Smooth muscle cell (in vitro differentiated cells): ENCODE results near the gene ATPAF1. TPM values are rescaled to one million over a fixed set of nuclear protein-coding genes. Genes with fewer than 3 reads are reported as not detected.

ENCODE experiments used
- DNase-seq: peaks from one replicate; lab custom pipeline; 2025; ENCODE audit not compliant: unreplicated experiment; lab: John Stamatoyannopoulos, UW
- H2AFZ ChIP-seq: fragments of 200-600 bp; sonication (generic); 2 replicates; pipeline ENCODE4 v1.6.0; 2016; ENCODE audit warnings: antibody characterized with exemption, low read depth, mild to moderate bottlenecking
- H3F3A ChIP-seq: fragments of 200-600 bp; sonication (generic); 2 replicates; pipeline ENCODE4 v1.6.0; 2017; ENCODE audit warnings: antibody characterized with exemption, low read depth
- H3K27ac ChIP-seq: fragments of 200-600 bp; sonication (generic); 2 replicates; pipeline ENCODE4 v1.5.1; 2016; ENCODE audit warnings: low read depth, mild to moderate bottlenecking
- H3K27me3 ChIP-seq: fragments of 200-600 bp; sonication (generic); 2 replicates; pipeline ENCODE4 v1.6.1; 2016; ENCODE audit warnings: low read depth, mild to moderate bottlenecking
- H3K36me3 ChIP-seq: fragments of 200-600 bp; sonication (generic); 2 replicates; pipeline ENCODE4 v1.5.1; 2016; ENCODE audit warnings: low read depth
- H3K4me1 ChIP-seq: fragments of 200-600 bp; sonication (generic); 2 replicates; pipeline ENCODE4 v1.5.1; 2016; ENCODE audit warnings: low read depth
- H3K4me2 ChIP-seq: fragments of 200-600 bp; sonication (generic); 2 replicates; pipeline ENCODE4 v1.6.0; 2016; ENCODE audit warnings: mild to moderate bottlenecking
- H3K4me3 ChIP-seq: fragments of 200-600 bp; sonication (generic); 2 replicates; pipeline ENCODE4 v1.5.1; 2016; ENCODE audit warnings: mild to moderate bottlenecking
- H3K79me2 ChIP-seq: fragments of 200-600 bp; sonication (generic); 2 replicates; pipeline ENCODE4 v1.6.0; 2016; ENCODE audit warnings: low read depth, mild to moderate bottlenecking
- H3K9ac ChIP-seq: fragments of 200-600 bp; sonication (generic); 2 replicates; pipeline ENCODE4 v1.6.0; 2016; ENCODE audit warnings: low read depth
- H3K9me3 ChIP-seq: fragments of 200-600 bp; sonication (generic); replicated peaks from 2 replicates; pipeline ENCODE4 v1.5.1; 2016; ENCODE audit warnings: low read depth
- H4K20me1 ChIP-seq: fragments of 200-600 bp; sonication (generic); 2 replicates; pipeline ENCODE4 v1.6.0; 2016; ENCODE audit warnings: low read depth
- CTCF ChIP-seq: fragments of 200-600 bp; sonication (generic); IDR thresholded peaks from 2 replicates; pipeline ENCODE4 v1.5.1; 2017; ENCODE audit warnings: borderline replicate concordance, mild to moderate bottlenecking, antibody characterized with exemption; ENCODE audit not compliant: insufficient read depth, poor library complexity, severe bottlenecking
- WGBS: methylation state at CpG from one replicate; pipeline ENCODE4 v1.1.7; 2016; ENCODE audit warnings: low lambda C conversion rate; 5-methylcytosine and 5-hydroxymethylcytosine counted together
- polyA plus RNA-seq: library from polyadenylated mRNA; unstranded; fragments of >200 nt; fragmentation: Nextera tagmentation; extraction: Ambion mirVana; gene quantifications from 2 replicates; pipeline ENCODE4 v1.2.1, GENCODE V29; 2016
- total RNA-seq: library from RNA; depleted of rRNA; stranded (reverse); fragments of >200 nt; gene quantifications from 2 replicates; pipeline ENCODE4 v1.2.3, GENCODE V29; 2014

Gene ATPAF1
- total and polyA plus RNA-seq, 2 experiments from 2014 or later = 22.2 to 31.2 TPM

DNA sequence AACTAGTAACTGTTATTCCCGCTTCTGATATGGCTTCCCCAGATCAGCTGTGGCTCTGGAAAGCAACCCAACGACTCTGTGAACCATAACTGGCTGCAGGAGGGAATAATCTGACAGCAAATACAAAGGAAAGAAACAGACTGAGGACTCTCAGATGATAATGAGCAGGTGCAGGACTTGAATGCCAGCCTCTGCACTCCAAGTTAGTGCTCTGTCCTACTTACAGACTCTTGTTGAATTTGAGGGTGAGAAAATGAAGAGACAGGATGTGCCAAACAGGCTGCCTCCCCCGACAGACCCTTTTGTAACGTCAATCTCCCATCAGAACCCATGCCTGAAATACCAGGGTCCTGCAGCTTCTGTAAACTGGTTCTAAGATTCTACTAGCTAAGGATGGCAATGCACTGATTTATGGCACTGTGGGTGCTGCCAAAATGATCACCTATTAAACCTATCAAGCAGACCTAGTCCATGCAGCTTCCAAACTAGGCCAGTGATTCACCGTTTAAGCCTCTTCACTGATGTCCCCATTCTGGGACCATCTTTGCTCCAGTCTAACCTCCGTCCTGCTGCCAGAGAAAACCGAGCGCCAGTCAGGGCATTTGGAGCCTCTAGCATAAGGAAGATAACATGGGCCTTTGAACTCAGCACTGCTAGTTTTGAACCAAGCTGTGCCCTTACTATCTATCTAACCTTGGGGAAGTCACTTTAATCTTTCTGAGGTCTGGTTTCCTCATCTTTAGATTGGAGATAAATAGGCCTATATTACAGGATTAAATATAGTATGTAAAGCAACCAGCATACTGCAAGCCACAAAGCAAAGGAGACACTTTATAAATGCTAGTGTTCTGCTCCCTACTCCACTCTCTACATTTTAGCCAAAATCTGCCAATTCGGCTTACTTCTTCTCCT lies 68.8 kb downstream of the ATPAF1 start:
- H3K9ac ChIP-seq = no peak overlapping the region
- H3K27ac ChIP-seq = no peak overlapping the region
- H3K4me3 ChIP-seq = no peak overlapping the region
- no peaks in the 10 kb centered on the region for H3K27me3 ChIP-seq
- no peak for TF ChIP-seq CTCF
- 79% methylated on average over 9 of the region's 9 CpGs for WGBS
- no peaks in the 10 kb centered on the region for H3F3A ChIP-seq
- H3K9me3 ChIP-seq = no peaks in the 10 kb centered on the region
- peaks cover 5% of the 10 kb centered on the region for H3K4me1 ChIP-seq
- H3K4me2 ChIP-seq = no peak overlapping the region
- H2AFZ ChIP-seq = no peak overlapping the region
- peaks cover 7% of the 10 kb centered on the region for H3K79me2 ChIP-seq
- H3K36me3 ChIP-seq = no peaks in the 10 kb centered on the region
- H4K20me1 ChIP-seq = peaks cover 21% of the 10 kb centered on the region
- no peak for DNase-seq

DNA sequence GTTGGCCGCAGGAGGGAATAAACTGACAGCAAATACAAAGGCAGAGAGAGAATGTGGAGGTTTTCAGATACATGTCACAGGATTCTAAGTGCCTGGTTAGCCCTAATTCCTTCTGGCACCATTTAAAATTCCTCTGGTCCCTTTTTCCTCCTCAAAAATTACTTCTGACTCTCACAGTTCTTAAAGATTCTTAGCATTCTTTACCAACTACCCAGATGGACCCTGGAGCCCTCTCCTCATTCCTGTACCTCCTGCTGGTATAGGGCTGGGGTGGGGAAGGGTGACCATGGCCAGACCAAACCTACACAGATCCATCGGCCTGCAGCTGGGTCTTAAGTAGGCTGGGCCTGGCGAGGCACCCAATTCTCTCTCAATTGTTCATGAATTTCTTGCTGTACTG lies 71.3 kb downstream of the ATPAF1 start:
- Histone ChIP-seq H3K36me3 (no peaks in the 10 kb centered on the region), H3F3A (no peaks in the 10 kb centered on the region), H3K4me1 (no peaks in the 10 kb centered on the region), H3K9ac (no peak overlapping the region), H3K4me3 (no peak overlapping the region), H3K79me2 (no peaks in the 10 kb centered on the region), H4K20me1 (peaks cover 25% of the 10 kb centered on the region), H3K4me2 (no peak overlapping the region), H3K27me3 (no peaks in the 10 kb centered on the region), H3K9me3 (no peaks in the 10 kb centered on the region), H2AFZ (no peak overlapping the region), H3K27ac (no peak overlapping the region)
- DNase-seq = no peak
- WGBS = 81% methylated on average over 3 of the region's 3 CpGs
- TF ChIP-seq CTCF = no peak

DNA sequence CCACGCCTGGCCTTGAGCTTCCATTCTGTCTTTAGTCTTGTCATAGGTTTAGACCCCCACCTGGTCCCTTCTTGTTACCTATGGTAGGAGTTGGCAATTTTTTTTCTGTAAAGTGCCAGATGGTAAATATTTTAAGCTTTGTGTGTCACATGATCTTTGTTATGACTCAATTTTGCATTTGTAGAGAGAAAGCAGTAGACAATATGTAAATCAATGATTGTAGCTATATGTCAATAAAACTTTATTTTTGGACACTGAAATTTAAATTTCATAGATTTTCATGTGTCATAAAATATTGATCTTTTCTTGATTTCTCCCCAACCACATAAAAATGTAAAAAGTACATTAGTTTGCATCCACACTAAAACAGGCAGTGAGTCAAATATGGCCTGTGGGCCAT lies 72.1 kb downstream of the ATPAF1 start:
- Histone ChIP-seq H3K4me3 (no peak overlapping the region), H3K9me3 (no peaks in the 10 kb centered on the region), H3F3A (no peaks in the 10 kb centered on the region), H3K27ac (no peak overlapping the region), H3K27me3 (no peaks in the 10 kb centered on the region), H3K9ac (no peak overlapping the region), H4K20me1 (peaks cover 25% of the 10 kb centered on the region), H3K79me2 (no peaks in the 10 kb centered on the region), H3K4me2 (no peak overlapping the region), H3K4me1 (no peaks in the 10 kb centered on the region), H3K36me3 (no peaks in the 10 kb centered on the region), H2AFZ (no peak overlapping the region)
- no peak for TF ChIP-seq CTCF
- WGBS = 96% methylated on average over 1 of the region's 1 CpG
- no peak for DNase-seq

DNA sequence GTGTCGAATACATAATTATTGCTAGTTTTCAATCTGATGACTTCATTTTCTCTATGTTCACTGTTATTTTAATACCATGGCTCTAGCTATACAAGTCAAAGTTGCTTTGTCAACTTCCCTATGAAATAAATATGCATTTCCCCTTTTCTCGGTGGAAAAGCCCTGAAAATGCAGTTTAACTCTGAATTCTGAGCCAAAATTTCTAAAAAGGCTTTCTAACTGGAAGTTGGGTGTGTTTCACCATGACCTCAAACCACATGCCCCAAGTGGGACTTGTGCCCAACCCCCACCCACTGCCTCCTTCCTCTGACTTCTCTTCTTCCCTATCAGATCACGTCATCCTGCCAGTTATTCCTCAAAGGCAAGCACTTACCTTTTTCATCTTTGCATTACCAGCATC lies 73.0 kb downstream of the ATPAF1 start:
- H3K9me3 ChIP-seq = no peaks in the 10 kb centered on the region
- H3K27me3 ChIP-seq = no peaks in the 10 kb centered on the region
- 93% methylated on average over 3 of the region's 3 CpGs for whole genome bisulfite sequencing
- H3K27ac ChIP-seq = no peak overlapping the region
- H3F3A ChIP-seq = no peaks in the 10 kb centered on the region
- H3K79me2 ChIP-seq = no peaks in the 10 kb centered on the region
- H4K20me1 ChIP-seq = peaks cover 25% of the 10 kb centered on the region
- H3K4me1 ChIP-seq = no peaks in the 10 kb centered on the region
- no peak overlapping the region for H3K4me2 ChIP-seq
- DNase-seq = no peak
- TF ChIP-seq CTCF = no peak
- no peaks in the 10 kb centered on the region for H3K36me3 ChIP-seq
- H3K9ac ChIP-seq = no peak overlapping the region
- no peak overlapping the region for H2AFZ ChIP-seq
- no peak overlapping the region for H3K4me3 ChIP-seq
